GM23248 (cell line): ENCODE results near the gene MRPL37. TPM values are rescaled to one million over a fixed set of nuclear protein-coding genes. Genes with fewer than 3 reads are reported as not detected.

Source experiments
- DNase-seq: peaks from one replicate; pipeline ENCODE4 v3.0.0-alpha.2; 2015
- H2AFZ ChIP-seq: fragments of 200-600 bp; sonication (generic); 2 replicates; pipeline ENCODE4 v1.6.1; 2016; ENCODE audit warnings: antibody characterized with exemption
- H3F3A ChIP-seq: fragments of 200-600 bp; sonication (generic); 2 replicates; pipeline ENCODE4 v1.6.1; 2016; ENCODE audit warnings: mild to moderate bottlenecking, antibody characterized with exemption, mixed run types; ENCODE audit not compliant: insufficient read depth
- H3K27ac ChIP-seq: fragments of 200-600 bp; sonication (generic); 2 replicates; pipeline ENCODE4 v1.5.1; 2016; ENCODE audit warnings: mild to moderate bottlenecking
- H3K27me3 ChIP-seq: fragments of 200-600 bp; sonication (generic); replicated peaks from 2 replicates; pipeline ENCODE4 v1.6.1; 2016; ENCODE audit warnings: mild to moderate bottlenecking; ENCODE audit not compliant: insufficient read depth
- H3K36me3 ChIP-seq: fragments of 200-600 bp; sonication (generic); 2 replicates; pipeline ENCODE4 v1.6.1; 2016; ENCODE audit warnings: low read depth, mild to moderate bottlenecking
- H3K4me1 ChIP-seq: fragments of 200-600 bp; sonication (generic); 2 replicates; pipeline ENCODE4 v1.6.1; 2016; ENCODE audit warnings: mild to moderate bottlenecking; ENCODE audit not compliant: insufficient read depth
- H3K4me2 ChIP-seq: fragments of 200-600 bp; sonication (generic); one replicate; pipeline ENCODE4 v1.6.1; 2016; ENCODE audit warnings: mild to moderate bottlenecking; ENCODE audit not compliant: unreplicated experiment
- H3K4me3 ChIP-seq: fragments of 200-600 bp; sonication (generic); 2 replicates; pipeline ENCODE4 v1.5.1; 2016; ENCODE audit warnings: mild to moderate bottlenecking
- H3K79me2 ChIP-seq: fragments of 200-600 bp; sonication (generic); 2 replicates; pipeline ENCODE4 v1.6.1; 2016; ENCODE audit warnings: mild to moderate bottlenecking; ENCODE audit not compliant: insufficient read depth
- H3K9ac ChIP-seq: fragments of 200-600 bp; sonication (generic); 2 replicates; pipeline ENCODE4 v1.6.1; 2016; ENCODE audit warnings: mild to moderate bottlenecking
- H3K9me2 ChIP-seq: fragments of 200-600 bp; sonication (generic); 2 replicates; pipeline ENCODE4 v1.6.1; 2016; ENCODE audit warnings: mixed run types, mild to moderate bottlenecking, moderate library complexity; ENCODE audit not compliant: insufficient read depth
- H3K9me3 ChIP-seq: fragments of 200-600 bp; sonication (generic); one replicate; pipeline ENCODE4 v1.6.1; 2017; ENCODE audit warnings: low read depth
- H4K20me1 ChIP-seq: fragments of 200-600 bp; sonication (generic); 2 replicates; pipeline ENCODE4 v1.6.0; 2016; ENCODE audit not compliant: insufficient read depth
- EZH2 ChIP-seq: fragments of 200-600 bp; sonication (generic); IDR thresholded peaks from 2 replicates; pipeline ENCODE4 v1.6.1; 2018; ENCODE audit warnings: antibody characterized with exemption, mild to moderate bottlenecking; ENCODE audit not compliant: insufficient read depth, poor library complexity, severe bottlenecking
- EZH2phosphoT487 ChIP-seq: fragments of 200-600 bp; sonication (generic); IDR thresholded peaks from 2 replicates; pipeline ENCODE4 v1.6.1; 2018; ENCODE audit warnings: antibody characterized with exemption, moderate library complexity, mild to moderate bottlenecking, low read depth; ENCODE audit not compliant: insufficient read depth
- WGBS, 2 experiments: methylation state at CpG; one replicate each; pipeline ENCODE4 v1.1.6; 2015 to 2017; ENCODE audit warnings: low lambda C conversion rate in 2 of 2, low coverage in 1 of 2; ENCODE audit errors: missing lambda C conversion rate in 2 of 2; 5-methylcytosine and 5-hydroxymethylcytosine counted together
- in situ Hi-C: fragments of 300-500 bp; cut with MboI; formaldehyde crosslinking; loops from 2 replicates; pipeline ENCODE4 v1.15.0; 2020
- polyA plus RNA-seq: library from polyadenylated mRNA; unstranded; fragments of >200 nt; fragmentation: Nextera tagmentation; extraction: Ambion mirVana; gene quantifications from 2 replicates; pipeline ENCODE4 v1.2.1, GENCODE V29; 2016
- total RNA-seq: library from RNA; depleted of rRNA; stranded (reverse); fragments of >200 nt; shearing (Covaris generic); gene quantifications from 2 replicates; pipeline ENCODE4 v1.2.3, GENCODE V29; 2014

The MRPL37 gene
- total and polyA plus RNA-seq, 2 experiments from 2014 or later, result 91.3 to 113 TPM

DNA sequence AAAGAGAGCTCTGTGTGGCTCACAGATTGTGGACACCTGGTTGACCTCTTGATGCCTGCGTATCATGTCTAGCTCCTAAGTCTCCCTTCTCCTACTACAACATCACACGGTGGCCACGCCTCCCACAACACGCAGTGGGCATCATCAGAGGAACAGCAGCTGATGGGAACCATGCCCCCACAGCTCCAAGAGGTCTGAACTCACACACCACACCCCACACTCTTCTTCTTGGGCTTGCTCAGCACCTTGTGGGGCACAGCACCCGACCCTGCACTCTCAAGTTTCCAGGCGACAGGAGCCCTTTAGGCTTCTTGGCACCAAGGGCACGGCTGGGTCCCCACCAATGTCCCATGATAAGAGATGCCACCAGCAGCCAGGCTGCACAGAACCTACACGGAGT, 28.4 kb upstream of the MRPL37 start:
- no peak overlapping the region for H3K27ac ChIP-seq
- H3F3A ChIP-seq, result peaks cover 9% of the 10 kb centered on the region; the same call in 1 of the 2 replicates
- 87 to 94% methylated on average over 8 of the region's 8 CpGs for WGBS, 2 experiments
- no peaks in the 10 kb centered on the region for H3K9me2 ChIP-seq
- H3K4me3 ChIP-seq, result no peak overlapping the region
- no peaks in the 10 kb centered on the region for H3K36me3 ChIP-seq
- DNase-seq, result no peak
- no peaks in the 10 kb centered on the region for H3K79me2 ChIP-seq
- H3K9me3 ChIP-seq, result no peaks in the 10 kb centered on the region
- H4K20me1 ChIP-seq, result no peaks in the 10 kb centered on the region
- TF ChIP-seq EZH2phosphoT487 (no peak), EZH2 (no peak)
- no peak overlapping the region for H2AFZ ChIP-seq
- no peaks in the 10 kb centered on the region for H3K4me1 ChIP-seq
- no peaks in the 10 kb centered on the region for H3K27me3 ChIP-seq
- in situ Hi-C loops, result no loop called here
- H3K9ac ChIP-seq, result no peak overlapping the region
- H3K4me2 ChIP-seq, result no peak overlapping the region

DNA sequence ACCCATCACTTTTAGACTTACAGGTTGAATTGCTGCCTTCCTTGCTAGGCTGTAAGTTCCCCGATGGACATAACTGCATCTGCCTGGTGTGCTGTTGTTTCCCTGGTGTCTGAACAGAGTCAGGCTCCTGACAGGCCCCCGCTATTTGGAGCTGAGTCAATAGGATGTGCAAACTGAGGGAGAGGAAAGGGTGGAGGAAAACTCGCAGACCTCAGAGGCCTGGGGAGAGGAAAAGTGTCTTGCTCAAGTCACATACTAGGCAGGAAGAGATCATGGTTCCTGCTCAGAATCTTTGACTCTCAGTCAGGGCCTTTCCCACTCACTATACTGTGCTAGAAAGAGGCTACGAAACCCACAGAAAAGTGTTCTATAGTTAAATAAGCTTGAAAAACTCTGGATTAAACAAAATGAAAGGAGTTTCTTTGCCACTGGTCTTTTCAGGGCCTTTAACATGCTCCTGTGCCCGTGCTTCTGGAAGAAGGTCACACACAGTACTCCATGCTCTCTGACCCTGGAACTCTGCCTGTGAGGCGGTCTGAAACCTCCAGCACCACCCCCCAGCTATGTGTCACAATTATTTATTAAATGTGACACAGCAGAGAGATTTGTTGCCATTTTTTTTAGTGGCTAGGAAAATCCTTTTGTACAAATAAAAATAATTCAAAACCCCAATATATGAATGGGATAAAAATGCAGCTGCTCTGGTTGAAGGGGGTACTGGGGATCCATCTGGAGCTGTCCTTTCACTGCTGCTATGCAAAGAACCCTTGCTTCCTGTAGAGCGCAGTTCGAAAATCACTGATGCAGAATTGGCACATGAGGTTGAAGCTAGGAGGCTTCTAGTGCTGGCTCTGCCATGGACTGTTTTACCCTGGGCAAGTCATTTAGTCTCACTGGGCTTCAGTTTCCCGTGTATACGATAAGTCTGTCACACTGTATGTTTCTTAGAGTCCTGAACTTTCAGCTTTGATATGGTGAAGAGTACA, 27.1 kb upstream of the MRPL37 start:
- H3K4me2 ChIP-seq, result no peak overlapping the region
- TF ChIP-seq EZH2, result no peak
- no peak for TF ChIP-seq EZH2phosphoT487
- H3K79me2 ChIP-seq, result no peaks in the 10 kb centered on the region
- no peak for DNase-seq
- H3F3A ChIP-seq, result no peaks in the 10 kb centered on the region
- no peaks in the 10 kb centered on the region for H3K9me2 ChIP-seq
- H3K4me1 ChIP-seq, result no peaks in the 10 kb centered on the region
- H2AFZ ChIP-seq, result no peak overlapping the region
- H3K9ac ChIP-seq, result no peak overlapping the region
- no peak overlapping the region for H3K4me3 ChIP-seq
- no peak overlapping the region for H3K27ac ChIP-seq
- no peaks in the 10 kb centered on the region for H4K20me1 ChIP-seq
- H3K9me3 ChIP-seq, result no peaks in the 10 kb centered on the region
- no peaks in the 10 kb centered on the region for H3K36me3 ChIP-seq
- in situ Hi-C loops, result no loop called here
- 89 to 90% methylated on average over 10 of the region's 10 CpGs for WGBS, 2 experiments
- no peaks in the 10 kb centered on the region for H3K27me3 ChIP-seq

DNA sequence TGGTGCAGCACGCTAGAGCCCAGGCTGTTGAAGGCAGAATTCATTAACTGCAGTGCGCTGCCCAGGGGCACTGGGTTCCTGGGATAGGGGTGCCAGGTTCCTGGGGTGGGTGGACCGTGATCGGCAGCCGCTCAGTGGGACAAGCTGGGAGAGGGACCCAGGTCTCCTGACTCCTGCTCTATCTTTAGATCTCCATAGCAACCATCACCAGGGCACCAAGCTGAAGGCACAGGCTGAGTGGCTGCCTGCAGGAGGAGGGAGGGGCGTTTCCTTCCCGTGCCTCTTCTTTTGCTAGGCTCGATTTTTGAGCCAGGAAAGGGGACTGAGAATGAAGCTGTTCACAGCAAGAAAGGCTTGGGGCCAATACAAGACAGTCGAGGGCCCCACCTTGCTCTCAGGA, 26.3 kb upstream of the MRPL37 start:
- no peaks in the 10 kb centered on the region for H3K9me3 ChIP-seq
- DNase-seq, result no peak
- H3K79me2 ChIP-seq, result no peaks in the 10 kb centered on the region
- H3F3A ChIP-seq, result no peaks in the 10 kb centered on the region
- no peaks in the 10 kb centered on the region for H4K20me1 ChIP-seq
- TF ChIP-seq EZH2phosphoT487 (no peak), EZH2 (no peak)
- H2AFZ ChIP-seq, result no peak overlapping the region
- H3K27me3 ChIP-seq, result no peaks in the 10 kb centered on the region
- no peaks in the 10 kb centered on the region for H3K36me3 ChIP-seq
- WGBS, 2 experiments, result 81 to 83% methylated on average over 9 of the region's 9 CpGs
- no peak overlapping the region for H3K27ac ChIP-seq
- H3K4me3 ChIP-seq, result no peak overlapping the region
- no peak overlapping the region for H3K9ac ChIP-seq
- no peaks in the 10 kb centered on the region for H3K9me2 ChIP-seq
- no peak overlapping the region for H3K4me2 ChIP-seq
- no peaks in the 10 kb centered on the region for H3K4me1 ChIP-seq
- in situ Hi-C loops, result no loop called here

DNA sequence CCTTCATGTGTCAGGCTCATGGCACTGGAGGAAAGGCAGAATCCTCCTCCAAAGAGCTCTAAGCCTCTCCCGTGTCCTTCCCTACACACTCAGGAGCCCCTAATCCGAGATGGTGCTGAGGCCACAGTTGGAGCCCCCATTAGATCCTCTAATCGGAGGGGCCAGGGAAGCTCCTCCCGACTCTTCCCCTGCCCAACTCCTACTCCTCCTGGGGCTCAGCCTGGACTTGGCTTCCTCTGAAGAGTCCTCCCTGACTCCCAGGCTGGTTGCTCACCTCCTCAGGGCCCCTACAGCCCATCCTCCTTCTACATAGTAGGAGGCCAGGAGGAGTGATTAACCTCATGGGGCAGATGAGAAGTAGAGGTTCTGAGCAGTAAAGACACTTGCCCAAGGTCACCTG, 25.9 kb upstream of the MRPL37 start:
- no peaks in the 10 kb centered on the region for H3K27me3 ChIP-seq
- in situ Hi-C loops, result no loop called here
- no peak for DNase-seq
- no peaks in the 10 kb centered on the region for H3K9me3 ChIP-seq
- H4K20me1 ChIP-seq, result no peaks in the 10 kb centered on the region
- no peak overlapping the region for H2AFZ ChIP-seq
- H3K4me1 ChIP-seq, result no peaks in the 10 kb centered on the region
- no peak overlapping the region for H3K4me3 ChIP-seq
- no peak overlapping the region for H3K27ac ChIP-seq
- H3K36me3 ChIP-seq, result no peaks in the 10 kb centered on the region
- no peaks in the 10 kb centered on the region for H3K9me2 ChIP-seq
- H3K79me2 ChIP-seq, result no peaks in the 10 kb centered on the region
- H3K9ac ChIP-seq, result no peak overlapping the region
- no peak overlapping the region for H3K4me2 ChIP-seq
- TF ChIP-seq EZH2phosphoT487, result no peak
- no peak for TF ChIP-seq EZH2
- H3F3A ChIP-seq, result no peaks in the 10 kb centered on the region
- 86 to 94% methylated on average over 4 of the region's 4 CpGs for WGBS, 2 experiments
